Measurements from ENCODE around the gene GEMIN4.
"Not testable (repeated sequence)": the region's sequence is repeated elsewhere in the genome, so short reads cannot be mapped to it uniquely, and the experiment has no call there.

The GEMIN4 gene

GRCh38 chr17:778096-778495, 26.0 kb upstream of the GEMIN4 start:
- DNase-seq: no peak

DNA sequence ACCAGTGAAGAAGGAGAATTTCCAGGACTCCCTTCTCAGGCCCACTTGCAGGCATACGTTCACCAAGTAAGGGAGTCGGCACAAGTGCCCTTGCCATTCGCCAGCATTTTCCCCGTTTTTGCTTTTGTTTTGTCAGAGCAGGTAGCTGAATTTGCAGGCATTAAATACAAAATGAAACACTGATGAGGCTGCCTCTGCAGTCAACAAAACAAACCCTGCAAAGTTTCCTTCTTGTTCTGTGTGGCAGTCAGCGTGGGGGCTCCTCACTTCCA, 22.2 kb upstream of the GEMIN4 start:
- no peak for DNase-seq

DNA sequence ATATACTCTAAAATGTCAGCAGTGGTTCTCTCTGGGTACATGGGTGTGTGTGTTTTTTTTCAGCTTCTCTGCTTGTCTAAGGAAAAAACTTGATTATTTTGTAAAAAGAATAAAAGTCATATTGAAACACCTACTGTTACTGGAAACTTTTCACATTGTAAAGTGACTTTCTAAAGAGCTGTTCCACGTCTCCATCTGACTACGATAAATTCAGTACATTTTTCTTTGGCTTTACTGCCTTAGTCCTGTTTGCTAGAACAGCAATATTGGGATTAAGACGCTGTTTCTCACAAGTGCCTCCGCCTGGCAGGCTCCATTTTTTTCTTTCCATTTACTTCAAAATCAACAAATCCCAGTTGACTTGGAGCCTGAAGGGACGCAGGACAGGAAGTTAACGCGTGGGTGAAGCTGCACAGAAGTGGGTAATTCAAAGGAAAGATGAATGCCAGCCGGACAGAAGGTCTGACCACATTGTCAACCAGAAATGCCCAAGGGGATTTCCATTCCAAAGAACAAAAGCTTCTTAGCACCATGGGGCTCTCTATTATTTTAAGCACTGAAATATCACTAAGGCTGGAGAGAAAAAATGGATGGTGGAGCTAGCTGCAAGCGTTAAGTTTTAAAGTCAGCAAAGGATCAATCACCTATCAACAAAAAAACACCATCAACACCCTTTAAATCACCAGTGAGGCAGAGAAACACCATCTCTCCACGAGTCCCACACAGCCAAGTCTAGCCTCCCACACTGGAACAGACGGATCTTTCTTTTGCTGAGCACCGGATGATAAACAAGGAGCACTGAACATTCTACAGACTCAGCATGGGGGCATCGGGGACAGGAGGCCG, 21.6 kb upstream of the GEMIN4 start:
- DNase-seq: no peak

DNA sequence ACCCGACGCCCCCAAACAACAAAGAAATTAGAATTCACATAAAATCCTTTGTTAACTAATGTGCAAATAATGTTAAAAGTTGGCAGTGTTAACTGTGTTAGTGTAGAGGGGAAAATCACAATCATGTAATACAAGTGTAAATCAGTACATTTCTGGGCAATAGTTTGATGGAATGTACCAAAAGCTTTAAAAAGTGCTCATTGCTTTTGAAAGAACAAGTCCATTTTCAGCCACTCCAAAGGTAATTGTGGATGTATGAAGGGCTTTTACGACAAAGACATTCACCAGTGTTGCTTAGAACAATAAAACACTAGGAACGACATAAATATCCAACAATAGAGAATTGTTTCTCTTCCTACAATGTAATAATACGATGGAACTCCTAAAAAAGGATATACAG, 21.0 kb upstream of the GEMIN4 start:
- DNase-seq: no peak

GRCh38 chr17:767076-767475, 15.0 kb upstream of the GEMIN4 start:
- DNase-seq: no peak

DNA sequence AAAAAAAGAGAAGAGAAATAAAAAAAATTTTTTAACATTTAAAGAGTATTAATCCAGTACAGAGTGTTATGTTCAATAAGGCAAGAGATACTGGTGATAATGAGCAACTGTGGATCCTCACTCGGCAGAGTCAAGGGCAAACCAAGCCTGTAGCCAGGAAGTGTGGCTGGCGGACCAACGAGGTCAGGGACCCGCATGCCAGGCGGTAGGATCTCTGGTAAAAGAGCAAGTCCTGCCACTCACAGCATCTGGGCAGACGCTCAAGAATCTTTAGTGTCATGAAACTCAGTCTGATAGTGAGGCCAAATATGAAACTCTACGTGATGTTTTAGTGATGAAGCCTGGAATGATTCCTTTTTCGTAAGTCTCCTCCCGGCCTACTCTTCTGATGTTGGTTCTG, 8.3 kb upstream of the GEMIN4 start:
- no peak for DNase-seq

- no peak for DNase-seq
Measured at GRCh38 chr17:759964-760363, 7.9 kb upstream of the GEMIN4 start.

DNA sequence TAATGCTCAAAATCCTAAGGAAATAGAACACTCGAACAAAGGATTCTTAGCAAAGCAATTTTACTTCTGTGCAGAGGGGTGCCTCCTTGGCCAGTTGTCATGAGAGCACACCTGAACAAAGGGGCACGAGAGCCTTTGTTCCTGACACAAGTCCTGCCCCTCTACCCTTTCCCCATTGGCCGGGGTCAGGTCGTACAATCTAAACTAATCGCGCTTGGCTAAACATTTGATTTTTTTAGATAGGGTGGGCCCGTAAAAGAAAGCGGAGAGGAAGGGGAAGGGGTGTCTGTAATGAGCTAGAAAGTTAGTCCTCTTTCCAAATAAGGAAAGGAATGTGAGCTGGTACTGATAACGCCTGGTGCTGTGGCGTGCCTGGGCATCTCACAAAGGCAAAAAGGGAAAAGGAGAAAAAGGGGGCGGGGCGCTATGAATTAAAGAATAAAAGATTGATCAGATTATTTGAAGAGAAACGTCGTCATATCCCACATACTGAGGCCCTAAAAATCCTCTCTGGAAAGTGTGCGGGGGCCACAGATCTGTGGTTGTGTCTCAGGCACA, 4.0 kb upstream of the GEMIN4 start:
- not testable (repeated sequence) for DNase-seq

DNA sequence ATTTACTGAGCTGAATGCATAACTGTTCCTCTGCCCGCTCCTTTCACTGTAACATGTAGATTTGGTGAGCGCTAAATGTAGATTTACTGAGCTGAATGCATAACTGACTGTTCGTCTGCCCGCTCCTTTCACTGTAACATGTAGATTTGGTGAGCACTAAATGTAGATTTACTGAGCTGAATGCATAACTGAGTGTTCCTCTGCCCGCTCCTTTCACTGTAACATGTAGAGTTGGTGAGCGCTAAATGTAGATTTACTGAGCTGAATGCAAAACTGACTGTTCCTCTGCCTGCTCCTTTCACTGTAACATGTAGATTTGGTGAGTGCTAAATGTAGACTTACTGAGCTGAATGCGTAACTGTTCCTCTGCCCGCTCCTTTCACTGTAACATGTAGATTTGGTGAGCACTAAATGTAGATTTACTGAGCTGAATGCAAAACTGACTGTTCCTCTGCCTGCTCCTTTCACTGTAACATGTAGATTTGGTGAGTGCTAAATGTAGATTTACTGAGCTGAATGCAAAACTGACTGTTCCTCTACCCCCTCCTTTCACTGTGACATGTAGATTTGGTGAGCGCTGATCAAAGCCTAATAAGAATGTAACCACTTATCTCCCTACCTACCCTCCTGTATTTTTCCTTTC, 3.4 kb upstream of the GEMIN4 start:
- DNase-seq: not testable (repeated sequence)

DNA sequence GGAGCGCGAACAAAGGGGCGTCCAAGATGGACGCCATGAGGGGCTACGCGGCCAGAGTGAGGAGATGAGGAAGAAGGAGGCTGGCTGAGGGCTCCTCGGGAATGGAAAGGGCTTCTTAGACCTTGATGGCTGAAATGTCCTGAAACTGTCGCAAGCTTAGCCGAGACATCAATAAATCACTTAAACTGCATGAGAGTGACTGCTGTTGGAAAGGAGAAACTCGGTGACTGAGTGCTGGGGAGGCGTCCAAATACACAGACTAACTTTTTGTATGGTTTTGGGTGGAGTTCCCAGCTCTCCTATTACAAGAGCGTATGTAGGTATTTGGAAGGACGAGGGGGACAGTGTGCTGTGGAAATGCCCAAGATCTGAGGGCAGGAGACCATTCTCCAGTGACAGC, 1.4 kb upstream of the GEMIN4 start:
- no peak for DNase-seq

DNA sequence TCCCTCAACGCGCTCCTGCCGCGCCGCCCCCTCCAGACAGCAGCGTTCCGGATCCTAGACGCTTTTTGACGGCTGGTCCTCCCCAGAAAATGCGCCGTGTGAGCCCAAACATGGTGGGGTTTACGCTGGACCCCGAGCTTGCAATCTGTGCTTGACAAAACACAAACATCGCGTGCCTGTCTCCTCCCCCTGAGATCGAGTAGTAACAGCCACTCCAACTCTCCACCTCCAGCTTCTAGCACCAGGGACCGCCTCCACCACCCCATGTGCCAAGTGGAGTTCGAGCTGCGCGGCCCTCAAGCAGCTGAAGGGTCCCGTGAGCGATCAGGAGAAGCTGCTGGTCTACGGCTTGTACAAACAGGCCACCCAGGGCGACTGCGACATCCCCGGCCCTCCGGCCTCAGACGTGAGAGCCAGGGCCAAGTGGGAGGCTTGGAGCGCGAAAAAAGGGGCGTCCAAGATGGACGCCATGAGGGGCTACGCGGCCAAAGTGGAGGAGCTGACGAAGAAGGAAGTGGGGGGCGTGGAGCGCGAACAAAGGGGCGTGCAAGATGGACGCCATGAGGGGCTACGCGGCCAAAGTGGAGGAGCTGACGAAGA, 656 bp upstream of the GEMIN4 start:
- peak; percentile 63 for DNase-seq

DNA sequence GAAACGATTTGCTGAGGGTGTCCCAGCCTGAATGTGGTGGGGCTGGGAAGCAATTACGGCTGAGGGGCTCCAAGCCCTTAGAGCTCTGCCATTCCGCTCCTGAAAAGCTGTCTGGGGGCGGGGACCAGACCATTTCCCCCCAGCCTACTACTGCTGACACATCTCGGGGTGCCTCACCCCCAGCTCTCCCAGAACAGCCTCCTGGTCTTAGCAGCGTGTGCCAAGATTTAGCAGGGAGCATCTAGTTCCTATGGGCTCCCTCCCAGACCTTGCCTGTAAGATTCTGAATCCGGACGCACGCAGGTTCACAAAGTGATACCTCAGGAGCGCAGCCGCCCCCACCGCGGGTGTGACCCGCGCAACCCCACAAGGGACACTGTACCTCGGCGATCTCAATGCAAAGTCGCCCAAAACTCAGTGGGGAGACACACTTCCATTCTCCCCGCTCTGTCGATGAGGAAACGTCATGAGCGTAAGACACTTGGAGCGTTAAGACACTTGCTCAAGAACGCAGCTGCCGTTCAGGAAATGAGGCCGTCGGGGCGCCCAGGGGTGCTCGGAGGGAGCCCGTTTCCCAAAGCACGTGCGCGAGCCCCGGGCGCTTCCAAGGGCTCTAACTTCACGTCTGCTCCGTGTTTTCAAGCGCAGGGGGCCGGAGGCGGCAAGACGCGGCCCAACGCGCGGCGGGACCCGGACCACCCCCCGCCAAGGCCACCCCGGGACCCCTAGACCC, 629 bp downstream of the GEMIN4 start:
- DNase-seq: peak; percentile 31

- DNase-seq: no peak
Measured at GRCh38 chr17:750431-751037, 1.5 kb downstream of the GEMIN4 start.

GRCh38 chr17:749359-749758, 2.7 kb downstream of the GEMIN4 start:
- not testable (repeated sequence) for DNase-seq

DNA sequence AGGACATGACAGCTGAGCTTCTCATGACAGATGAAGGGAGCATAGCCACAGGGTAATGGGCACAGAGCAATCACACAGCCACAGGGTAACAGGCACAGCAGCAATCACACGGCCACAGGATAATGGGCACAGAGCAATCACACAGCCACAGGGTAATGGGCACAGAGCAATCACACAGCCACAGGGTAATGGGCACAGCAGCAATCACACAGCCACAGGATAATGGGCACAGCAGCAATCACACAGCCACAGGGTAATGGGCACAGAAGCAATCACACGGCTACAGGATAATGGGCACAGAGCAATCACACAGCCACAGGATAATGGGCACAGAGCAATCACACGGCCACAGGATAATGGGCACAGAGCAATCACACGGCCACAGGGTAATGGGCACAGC, 3.5 kb downstream of the GEMIN4 start:
- DNase-seq: not testable (repeated sequence)

GRCh38 chr17:746783-747629, 5.1 kb downstream of the GEMIN4 start:
- DNase-seq: no peak

DNA sequence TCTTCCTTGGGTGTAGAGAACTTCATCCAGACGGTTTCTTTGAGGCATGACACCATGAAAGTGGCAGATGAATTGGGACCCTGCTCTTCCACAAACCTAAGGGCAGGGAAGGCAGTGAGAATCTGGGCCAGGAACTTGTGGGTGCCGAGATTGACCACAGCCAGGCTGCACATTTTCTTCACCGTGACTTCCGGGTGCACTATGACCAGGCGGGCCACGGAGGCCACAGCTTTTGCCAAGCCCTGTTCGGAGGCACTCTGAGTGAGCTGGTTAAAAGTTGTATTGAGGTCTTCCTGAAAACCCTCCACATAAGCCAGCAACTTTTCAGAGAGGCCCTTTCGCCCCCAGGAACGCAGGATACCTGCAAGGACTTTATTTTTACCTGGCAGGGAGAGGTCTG, 5.9 kb downstream of the GEMIN4 start:
- no peak for DNase-seq

DNA sequence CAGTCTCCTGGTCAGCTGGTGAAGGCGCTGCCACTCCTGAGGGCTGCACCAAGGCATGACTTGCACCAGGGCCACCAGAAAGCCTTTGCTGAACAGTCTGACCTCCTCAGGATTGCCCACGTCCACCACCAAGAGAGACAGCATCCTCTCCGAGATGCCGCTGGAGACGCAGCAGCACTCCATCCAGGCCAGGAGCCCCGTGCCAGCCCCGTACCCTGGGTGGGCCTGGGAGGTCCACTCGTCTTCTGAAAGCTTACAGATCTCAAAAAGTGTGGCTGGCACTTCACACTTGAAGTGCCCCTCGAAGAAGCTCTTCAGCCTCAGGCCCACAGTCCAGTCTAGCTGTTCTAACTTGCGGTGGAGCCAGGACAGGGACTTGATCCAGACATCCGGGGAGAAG, 6.7 kb downstream of the GEMIN4 start:
- DNase-seq: no peak

DNA sequence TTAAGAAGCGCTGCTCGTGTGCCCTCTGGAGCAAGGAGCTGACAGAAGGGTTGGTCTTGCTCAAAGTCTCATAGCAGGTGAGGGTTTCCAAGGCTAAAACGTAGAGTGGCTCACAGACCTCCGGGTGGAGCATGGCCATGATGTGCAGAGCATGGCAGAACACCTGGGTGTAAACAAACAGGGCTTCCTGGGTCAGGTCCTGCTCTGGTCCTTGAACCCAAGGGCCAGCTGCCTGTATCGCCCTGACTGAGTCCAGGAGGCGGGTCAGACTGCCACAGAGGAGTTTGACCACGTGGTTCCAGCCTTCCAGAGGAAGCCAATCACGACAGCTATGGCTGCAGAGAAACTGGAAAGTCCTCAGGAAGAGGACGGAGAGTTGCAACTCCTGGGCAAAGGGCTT, 7.1 kb downstream of the GEMIN4 start:
- DNase-seq: no peak

- no peak for DNase-seq
Measured at GRCh38 chr17:743139-743538, 8.9 kb downstream of the GEMIN4 start.

DNA sequence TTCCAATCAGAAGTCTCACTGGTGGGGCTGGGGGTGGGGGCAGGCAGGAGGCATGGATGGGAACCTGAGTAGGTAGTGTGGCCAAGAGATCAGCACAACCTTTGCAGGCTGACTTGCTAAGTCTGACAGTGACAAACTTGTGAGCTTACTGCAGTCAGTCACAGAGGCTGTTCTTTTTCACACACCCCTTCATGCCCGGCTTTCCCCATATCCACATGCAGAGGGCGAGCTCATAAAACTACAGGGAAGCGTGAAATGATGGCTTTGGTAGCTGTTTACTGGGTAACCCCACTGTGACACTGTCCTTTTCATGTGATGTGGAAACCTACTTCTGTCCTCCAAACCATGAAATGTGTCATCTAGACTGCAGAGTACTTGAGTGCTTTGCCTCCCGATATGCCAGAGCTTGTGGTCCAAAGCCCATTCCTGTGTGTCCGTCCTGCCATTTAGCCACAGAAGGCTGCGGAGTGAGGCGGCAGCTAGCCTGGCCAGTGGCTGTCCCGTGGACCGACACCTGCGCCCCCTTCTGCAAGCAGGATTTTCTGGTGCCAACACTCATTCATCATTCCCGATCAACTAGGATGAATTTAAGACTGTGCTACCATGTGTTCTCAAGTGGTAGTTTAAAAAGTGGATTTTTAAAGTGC, 9.8 kb downstream of the GEMIN4 start:
- no peak for DNase-seq

Measured in fibroblast of skin of scalp (primary cell).